NCI-H2227 treated with DMSO at 0.1 percent for 48 hours (cell line): Measurements from ENCODE around the gene TBC1D10A.

Experiments used
- DNase-seq: peaks from one replicate; lab custom pipeline; 2025; lab: John Stamatoyannopoulos, UW

TBC1D10A gene

DNA sequence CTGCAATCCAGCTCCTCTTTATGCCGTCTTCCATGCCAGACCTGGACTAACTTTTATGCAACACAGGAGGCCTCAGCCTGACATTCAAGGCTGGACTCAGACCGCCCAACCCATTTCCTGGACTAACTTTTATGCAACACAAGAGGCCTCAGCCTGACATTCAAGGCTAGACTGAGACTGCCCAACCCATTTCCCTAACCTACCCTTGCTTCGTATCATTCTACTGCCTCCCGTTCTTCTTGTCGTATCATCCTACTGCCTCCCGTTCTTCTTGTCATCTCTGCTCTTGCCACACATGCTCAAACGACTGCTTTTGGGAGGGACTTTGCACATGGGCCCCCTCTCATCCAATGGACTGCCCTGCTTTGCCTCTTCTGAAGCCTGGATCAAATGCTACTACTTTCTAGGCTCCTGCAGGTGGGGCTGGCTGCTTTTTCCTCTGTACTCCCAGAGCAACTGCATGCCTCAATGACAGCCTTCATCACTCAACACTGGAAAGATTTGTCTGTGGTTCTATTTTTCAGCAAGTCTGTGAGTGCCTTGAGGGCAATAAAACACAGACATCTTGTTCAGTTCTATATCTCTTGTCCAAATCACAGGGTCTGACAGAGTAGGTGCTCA lies 7.8 kb downstream of the TBC1D10A start:
- DNase-seq: no peak

DNA sequence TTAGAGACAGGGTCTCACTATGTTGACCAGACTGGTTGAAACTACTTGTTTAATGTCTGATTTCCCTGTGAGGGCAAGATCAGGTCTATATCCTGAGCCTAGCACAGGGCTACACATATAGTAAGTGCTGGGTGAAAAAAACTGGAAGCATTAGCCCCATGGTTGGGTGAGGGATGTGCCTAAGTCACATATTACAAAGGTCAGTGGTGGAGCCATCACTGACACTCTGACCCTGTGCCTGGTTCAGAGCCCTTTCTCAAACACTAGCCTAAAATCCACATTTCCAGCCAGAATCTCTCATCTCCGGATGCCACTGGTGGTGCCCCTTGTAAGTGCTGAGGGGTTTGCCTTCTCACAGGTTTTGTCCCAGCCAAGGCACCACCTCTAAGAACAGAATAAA lies 9.0 kb downstream of the TBC1D10A start:
- DNase-seq: no peak

DNA sequence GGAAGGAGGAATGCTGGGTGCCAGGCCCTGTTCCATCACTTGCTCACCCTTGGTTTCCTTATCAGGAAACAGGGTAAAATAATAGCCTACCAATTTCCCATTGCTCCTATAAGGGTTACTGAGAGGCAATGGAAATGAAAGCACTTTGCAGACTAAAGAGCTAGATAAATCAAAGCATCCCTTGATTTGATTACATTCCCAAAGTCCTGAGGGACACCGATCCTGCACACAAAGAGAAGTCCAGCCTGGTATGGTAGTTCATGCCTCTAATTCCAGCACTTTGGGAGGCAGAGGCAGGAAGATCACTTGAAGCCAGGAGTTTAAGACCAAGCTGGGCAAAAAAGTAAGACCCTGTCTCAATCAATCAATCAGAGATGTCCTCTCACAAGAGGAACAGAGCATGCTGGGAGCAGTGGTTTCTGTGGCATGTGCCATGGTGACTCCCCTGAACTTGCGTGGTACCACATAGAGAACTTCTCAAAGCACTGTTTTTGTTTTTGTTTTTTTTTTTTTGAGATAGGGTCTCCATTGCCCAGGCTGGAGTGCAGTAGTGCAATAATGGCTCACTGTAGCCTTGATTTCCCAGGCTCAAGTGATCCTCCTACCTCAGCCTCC lies 10.7 kb downstream of the TBC1D10A start:
- DNase-seq: no peak

GRCh38 chr22:30314915-30315314 lies 11.8 kb downstream of the TBC1D10A start:
- no peak for DNase-seq

DNA sequence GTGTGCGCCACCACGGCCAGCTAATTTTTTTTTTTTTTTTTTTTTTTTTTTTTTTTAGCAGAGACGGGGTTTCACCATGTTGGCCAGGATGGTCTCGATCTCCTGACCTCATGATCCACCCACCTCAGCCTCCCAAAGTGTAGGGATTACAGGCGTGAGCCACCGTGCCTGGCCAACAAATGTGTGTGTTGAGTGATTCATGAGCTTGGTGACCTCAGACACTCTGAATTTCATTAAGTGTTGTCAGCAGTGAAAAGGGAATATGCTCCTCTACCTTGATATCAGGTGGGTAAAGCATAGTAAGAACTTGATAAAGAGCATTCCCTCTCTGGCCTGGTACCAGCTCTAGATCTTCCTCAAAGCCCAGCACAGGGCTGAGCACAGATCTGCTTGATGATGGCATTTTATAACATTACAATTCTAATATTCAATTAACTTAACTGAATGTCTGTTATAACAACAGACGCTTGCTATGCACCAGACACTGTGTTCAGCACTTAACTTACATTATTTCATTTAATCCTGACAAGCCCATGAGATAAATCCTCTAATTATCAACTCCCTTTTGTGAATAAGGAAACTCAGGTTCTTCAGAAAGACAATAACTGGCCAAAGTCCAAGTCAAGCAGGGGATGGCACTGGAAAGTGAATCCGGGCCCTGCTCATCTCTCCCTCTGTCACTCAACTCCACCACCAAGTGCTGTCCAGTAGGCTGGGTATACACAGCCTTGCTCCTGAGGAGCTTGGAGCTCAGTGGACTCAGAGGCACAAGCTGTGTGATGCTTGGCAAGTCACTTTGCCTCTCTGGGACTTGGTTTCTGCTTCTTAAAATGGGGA lies 13.0 kb downstream of the TBC1D10A start:
- DNase-seq: no peak

- no peak for DNase-seq
Observed at GRCh38 chr22:30312053-30312452, 14.7 kb downstream of the TBC1D10A start.

DNA sequence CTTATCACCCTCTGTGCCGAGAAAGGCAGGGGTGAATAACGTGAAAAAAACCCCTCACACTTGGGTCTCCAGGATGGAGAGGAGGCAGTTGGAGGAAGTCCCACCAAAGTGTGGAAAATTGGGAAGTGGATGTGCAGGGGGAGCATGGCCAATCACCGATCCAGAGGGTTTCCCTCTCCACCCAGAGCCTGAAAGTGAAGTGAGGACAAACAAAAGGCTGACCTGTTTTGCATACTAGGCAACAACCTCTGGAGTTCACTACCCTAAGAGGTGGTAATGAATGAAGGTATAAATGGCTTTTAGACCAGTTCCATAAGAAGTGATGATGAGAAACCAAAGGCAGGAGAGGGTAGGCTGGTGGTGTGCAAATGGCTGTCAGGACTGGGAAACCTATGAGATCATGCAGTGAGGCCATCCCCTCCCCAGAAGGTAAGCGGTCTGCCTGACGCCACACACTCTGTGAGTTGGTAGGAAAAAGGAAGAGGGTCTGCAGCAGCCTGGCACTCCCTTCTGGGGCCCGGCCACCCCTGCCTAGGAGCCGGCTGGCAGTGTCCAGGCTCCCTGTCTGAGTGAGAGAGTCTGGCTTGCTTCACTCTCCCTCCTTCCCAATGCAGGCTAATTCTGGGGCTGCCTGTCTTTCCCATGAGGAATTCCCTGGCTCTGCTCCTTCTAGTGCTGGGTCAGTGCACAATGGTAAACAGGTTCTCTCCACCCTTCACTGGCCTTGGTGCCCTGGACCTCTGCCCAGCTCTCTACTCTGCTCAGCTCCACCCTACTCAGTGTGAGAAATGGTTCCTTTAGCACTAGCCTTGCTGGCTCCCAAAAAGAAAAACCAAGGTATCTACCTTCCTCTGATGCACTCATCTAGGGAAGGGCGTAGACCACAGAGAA lies 15.6 kb downstream of the TBC1D10A start:
- DNase-seq: no peak

DNA sequence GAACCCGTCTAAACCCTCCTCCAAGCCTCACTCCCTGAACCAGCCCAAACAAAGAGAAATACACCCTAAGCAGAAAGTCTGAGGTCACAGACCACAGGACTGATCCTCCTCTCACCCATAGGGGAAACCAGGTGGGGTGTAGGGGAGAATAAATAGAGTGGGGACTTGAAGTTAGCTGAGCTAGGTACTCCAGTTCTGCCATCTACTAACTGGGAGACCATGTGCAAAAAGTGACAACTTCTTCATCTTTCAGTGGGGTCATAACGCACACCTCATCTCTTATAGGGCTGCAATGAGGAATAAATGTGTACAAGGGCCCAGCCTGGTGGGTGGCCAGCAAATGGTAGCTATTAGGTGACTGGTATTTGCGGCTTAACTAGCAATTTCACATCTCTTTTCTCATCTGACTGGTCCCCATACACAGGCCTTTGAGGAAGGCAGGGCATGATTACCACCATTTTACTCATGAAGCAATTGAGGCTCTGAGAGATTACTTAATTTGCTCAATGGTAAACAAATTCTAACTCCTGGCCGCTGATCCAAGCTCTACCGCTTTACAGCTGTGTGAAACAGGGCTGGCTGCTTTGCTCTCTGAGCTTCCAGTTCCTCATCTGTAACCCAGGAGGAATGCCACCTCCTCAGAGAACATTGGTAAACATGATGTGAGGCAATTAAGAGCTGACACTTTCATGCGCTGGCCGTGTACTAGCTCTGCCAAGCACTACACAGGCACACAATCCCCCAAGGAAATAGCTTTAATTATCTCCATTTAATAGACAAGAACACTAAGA lies 16.6 kb downstream of the TBC1D10A start:
- no peak for DNase-seq

DNA sequence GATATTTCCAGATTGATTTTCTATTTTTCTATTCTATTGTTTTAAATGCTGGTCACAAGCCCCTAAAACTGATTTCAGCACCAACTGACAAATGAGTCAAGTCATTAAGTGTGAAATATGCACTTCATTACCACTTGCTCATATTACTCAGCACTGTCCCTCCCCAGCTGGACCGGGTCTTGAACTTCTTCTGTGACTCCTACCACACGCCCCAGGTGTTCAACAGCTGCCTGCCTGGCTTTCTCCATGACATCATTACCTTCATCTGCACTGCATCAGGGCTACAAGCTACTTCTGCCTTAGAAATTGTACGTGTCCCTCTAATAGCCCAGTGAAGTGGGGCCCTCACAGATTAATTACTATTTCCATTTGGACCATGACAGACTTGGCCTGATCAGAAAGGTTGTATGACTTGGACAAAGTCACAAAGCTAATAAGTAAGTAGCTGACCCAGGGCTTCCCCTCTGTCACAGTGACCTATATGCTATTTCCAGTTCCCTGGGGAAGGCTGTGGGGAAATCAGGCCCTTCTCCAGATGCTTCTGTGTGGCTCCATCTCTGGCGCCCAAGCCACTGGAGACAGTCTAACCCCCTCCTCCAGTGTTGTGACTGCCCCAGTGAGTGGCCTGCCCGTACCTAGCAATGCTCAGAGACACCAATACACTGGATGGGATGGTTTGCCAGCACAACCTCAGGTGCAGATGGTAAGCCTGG lies 18.1 kb downstream of the TBC1D10A start:
- DNase-seq: no peak

- no peak for DNase-seq
Observed at GRCh38 chr22:30308093-30308492, 18.6 kb downstream of the TBC1D10A start.

- DNase-seq: no peak
Observed at GRCh38 chr22:30307041-30307574, 19.6 kb downstream of the TBC1D10A start.

DNA sequence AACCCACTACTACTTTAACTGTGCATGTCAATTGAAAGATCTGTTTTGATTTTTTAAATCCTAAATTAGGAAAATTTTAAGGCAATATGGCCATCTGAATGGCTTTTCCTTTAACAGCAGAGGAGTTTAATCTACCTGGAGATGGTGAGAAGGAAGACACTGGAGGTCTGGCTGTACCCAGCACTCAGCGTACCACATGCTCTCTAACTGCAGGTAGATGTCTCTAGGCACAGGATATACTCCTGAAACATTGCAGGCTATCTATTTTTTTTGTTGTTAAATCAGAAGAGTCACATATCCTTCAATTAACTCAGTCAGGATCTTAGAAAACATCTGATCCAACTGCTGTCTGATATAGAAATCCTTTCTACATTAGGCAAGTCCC lies 20.1 kb downstream of the TBC1D10A start:
- no peak for DNase-seq

- DNase-seq: no peak
Observed at GRCh38 chr22:30305906-30306626, 20.7 kb downstream of the TBC1D10A start.

- DNase-seq: no peak
Observed at GRCh38 chr22:30305519-30305905, 21.2 kb downstream of the TBC1D10A start.

DNA sequence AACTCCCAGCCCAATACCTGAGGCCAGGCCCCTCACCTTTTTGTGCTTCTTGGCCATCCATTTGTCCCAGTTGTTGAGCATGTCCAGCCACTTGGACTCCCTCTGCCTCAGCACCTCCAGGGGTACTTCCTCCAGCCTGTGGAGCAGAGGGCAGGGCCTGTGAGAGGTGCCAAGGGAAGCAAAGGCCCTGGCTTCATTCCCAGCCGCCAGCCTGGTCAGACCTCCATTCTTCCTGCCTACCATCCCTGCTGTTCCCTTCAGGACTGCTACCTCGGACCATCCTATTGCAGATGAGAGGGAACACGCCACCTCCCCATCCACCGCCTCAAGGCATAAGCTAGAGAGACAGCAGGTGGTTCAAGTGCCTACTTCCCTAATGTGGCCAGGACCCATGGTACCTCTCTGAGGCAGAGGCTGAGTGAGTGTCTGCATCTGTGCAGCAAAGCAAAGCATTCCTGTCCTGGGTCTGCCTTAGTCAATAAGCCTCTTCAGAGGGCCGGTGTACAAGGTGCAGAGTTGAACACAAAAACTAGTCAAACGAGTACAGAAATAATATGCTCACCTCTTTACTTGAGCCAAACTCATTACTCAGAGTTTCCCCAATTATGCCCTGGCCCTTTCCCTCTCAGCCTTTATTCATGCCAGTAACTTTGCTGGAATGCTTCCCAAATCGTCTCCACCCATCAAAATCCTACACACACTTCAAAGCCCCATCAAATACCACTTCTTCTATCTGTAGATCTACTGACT lies 22.1 kb downstream of the TBC1D10A start:
- no peak for DNase-seq

DNA sequence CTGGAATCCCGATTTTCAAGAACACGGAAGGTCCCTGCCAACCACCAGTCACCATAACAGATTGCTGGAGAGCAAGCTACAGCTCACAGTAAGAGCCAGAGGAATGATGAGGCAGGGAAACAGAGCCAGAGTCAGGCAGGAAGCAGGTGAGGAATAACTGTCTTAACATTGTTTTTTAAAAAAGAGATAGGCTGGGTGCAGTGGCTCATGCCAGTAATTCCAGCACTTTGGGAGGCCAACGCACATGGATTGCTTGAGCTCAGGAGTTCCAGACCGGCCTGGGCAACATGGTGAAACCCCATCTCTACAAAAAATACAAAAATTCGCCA lies 24.0 kb downstream of the TBC1D10A start:
- DNase-seq: no peak

DNA sequence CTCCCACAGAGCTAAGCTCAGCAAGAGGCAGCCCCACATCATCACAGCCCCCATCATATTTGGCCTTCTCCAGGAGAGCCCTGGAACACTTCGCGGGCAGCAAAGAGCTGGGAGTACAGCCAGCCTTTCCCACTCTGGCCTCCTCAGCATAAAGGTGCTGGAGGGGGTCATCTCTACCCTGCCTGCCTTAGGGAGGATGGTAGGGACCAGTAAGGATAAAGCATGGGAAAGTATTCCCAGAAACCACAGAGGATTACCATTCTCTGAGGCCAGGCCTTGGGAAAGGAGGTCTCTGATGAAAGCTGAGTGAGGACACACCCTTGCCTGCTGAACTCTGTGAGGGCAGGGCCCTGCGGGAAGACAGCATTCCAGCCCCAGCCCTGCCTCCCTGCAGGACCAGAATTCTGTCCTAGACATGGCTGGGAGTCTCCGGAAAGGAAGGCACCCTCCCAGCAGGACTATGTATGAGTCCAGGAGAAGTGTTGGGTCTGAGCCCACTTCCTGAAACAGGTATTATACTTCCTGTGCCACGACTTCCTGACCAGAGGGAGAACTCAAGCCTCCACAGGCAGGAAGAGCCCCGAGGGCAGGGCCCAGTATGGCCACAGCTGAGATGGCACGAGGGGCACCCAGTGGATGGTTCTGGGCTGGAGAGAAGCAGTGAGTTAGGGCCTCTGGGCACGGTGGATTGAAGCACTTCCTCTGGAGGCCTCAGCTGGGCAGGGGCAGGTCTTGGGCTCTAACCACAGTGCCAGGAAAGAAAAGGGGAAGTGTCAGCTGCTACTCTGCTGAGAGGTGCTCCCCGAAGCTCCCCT lies 24.5 kb downstream of the TBC1D10A start:
- DNase-seq: no peak

- DNase-seq: no peak
Observed at GRCh38 chr22:30299322-30299721, 27.4 kb downstream of the TBC1D10A start.
